IMR-90 (cell line): ENCODE measurements around the gene GUCA1C.

Experiments used
- BHLHE40 ChIP-seq: fragments of 150-350 bp; IDR thresholded peaks from 2 replicates; pipeline ENCODE4 v1.6.1; 2016; ENCODE audit warnings: mild to moderate bottlenecking, low read depth, low read length
- CEBPB ChIP-seq: IDR thresholded peaks from 2 replicates; pipeline ENCODE4 v1.6.1; 2012; ENCODE audit warnings: low read depth, low read length, improper control_type of control experiment
- FOS ChIP-seq: fragments of 150-350 bp; IDR thresholded peaks from 2 replicates; pipeline ENCODE4 v1.6.1; 2016; ENCODE audit warnings: low read depth, low read length
- MAFK ChIP-seq: IDR thresholded peaks from 2 replicates; pipeline ENCODE4 v1.6.1; 2012; ENCODE audit warnings: low read depth, low read length, improper control_type of control experiment
- MAZ ChIP-seq: IDR thresholded peaks from 2 replicates; pipeline ENCODE4 v1.6.1; 2012; ENCODE audit warnings: low read depth, mild to moderate bottlenecking, low read length, improper control_type of control experiment, moderate library complexity, borderline replicate concordance
- NFE2L2 ChIP-seq: fragments of 150-350 bp; IDR thresholded peaks from 2 replicates; pipeline ENCODE4 v1.6.1; 2016; ENCODE audit warnings: low read depth, mild to moderate bottlenecking, low read length
- POLR2A ChIP-seq: IDR thresholded peaks from 2 replicates; pipeline ENCODE4 v1.6.1; 2012; ENCODE audit warnings: mild to moderate bottlenecking, low read depth, low read length
- RAD21 ChIP-seq: IDR thresholded peaks from 2 replicates; pipeline ENCODE4 v1.6.1; 2012; ENCODE audit warnings: low read length, improper control_type of control experiment
- RCOR1 ChIP-seq: IDR thresholded peaks from 2 replicates; pipeline ENCODE4 v1.6.1; 2012; ENCODE audit warnings: mild to moderate bottlenecking, low read length, improper control_type of control experiment; ENCODE audit not compliant: insufficient replicate concordance
- RFX5 ChIP-seq: IDR thresholded peaks from 2 replicates; pipeline ENCODE4 v1.8.0; 2012; ENCODE audit warnings: low read depth, mild to moderate bottlenecking, low read length, moderate library complexity
- SMC3 ChIP-seq: fragments of 150-350 bp; IDR thresholded peaks from 2 replicates; pipeline ENCODE4 v1.6.1; 2016; ENCODE audit warnings: low read depth, mild to moderate bottlenecking, antibody characterized with exemption, low read length, moderate library complexity
- TF ChIP-seq, protein P1 (sequence below): conservative IDR thresholded peaks from 2 replicates; pipeline ENCODE4 v1.5.1; 2012; ENCODE audit warnings: mild to moderate bottlenecking, low read depth, low read length, improper control_type of control experiment
- TF ChIP-seq, protein P2 (sequence below): fragments of 150-350 bp; IDR thresholded peaks from 2 replicates; pipeline ENCODE4 v1.6.1; 2017; ENCODE audit warnings: mild to moderate bottlenecking, antibody characterized with exemption, low read length, low read depth

DNA sequence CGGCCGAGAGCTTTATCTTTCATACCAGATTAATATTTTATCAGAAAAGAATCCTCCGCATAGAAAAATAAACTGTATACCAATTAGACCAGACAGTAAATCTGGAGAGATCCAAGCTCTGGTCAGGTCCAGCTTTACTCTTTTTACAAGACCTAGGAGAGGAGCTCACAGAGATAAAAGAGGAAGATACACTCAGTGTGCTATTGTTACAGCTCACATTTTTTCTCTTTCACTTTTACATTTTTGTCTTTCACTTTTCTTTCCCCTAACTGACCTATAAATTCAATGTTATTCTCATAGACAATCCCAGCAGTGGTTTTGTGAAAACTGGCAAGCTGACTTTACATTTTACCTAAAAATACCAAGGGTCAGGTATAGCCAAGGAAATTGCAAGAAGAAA, 55.8 kb downstream of the GUCA1C start:
- TF ChIP-seq, protein P1, sequence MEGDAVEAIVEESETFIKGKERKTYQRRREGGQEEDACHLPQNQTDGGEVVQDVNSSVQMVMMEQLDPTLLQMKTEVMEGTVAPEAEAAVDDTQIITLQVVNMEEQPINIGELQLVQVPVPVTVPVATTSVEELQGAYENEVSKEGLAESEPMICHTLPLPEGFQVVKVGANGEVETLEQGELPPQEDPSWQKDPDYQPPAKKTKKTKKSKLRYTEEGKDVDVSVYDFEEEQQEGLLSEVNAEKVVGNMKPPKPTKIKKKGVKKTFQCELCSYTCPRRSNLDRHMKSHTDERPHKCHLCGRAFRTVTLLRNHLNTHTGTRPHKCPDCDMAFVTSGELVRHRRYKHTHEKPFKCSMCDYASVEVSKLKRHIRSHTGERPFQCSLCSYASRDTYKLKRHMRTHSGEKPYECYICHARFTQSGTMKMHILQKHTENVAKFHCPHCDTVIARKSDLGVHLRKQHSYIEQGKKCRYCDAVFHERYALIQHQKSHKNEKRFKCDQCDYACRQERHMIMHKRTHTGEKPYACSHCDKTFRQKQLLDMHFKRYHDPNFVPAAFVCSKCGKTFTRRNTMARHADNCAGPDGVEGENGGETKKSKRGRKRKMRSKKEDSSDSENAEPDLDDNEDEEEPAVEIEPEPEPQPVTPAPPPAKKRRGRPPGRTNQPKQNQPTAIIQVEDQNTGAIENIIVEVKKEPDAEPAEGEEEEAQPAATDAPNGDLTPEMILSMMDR, result no peak
- no peak for TF ChIP-seq RFX5
- no peak for TF ChIP-seq RAD21
- no peak for TF ChIP-seq POLR2A
- no peak for TF ChIP-seq NFE2L2
- TF ChIP-seq SMC3, result no peak
- TF ChIP-seq MAFK, result no peak
- TF ChIP-seq BHLHE40, result no peak
- no peak for TF ChIP-seq FOS
- no peak for TF ChIP-seq MAZ
- no peak for TF ChIP-seq CEBPB
- TF ChIP-seq, protein P2, sequence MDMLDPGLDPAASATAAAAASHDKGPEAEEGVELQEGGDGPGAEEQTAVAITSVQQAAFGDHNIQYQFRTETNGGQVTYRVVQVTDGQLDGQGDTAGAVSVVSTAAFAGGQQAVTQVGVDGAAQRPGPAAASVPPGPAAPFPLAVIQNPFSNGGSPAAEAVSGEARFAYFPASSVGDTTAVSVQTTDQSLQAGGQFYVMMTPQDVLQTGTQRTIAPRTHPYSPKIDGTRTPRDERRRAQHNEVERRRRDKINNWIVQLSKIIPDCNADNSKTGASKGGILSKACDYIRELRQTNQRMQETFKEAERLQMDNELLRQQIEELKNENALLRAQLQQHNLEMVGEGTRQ, result no peak
- no peak for TF ChIP-seq RCOR1
